OCI-LY7 (cell line): Measurements from ENCODE around the gene CNPPD1. TPM values are rescaled to one million over a fixed set of nuclear protein-coding genes. Genes with fewer than 3 reads are reported as not detected.

Experiments
- BruUV-seq: library from RNA; stranded (reverse); fragments of 400-500 nt; replicated peaks from 2 replicates; lab custom pipeline; 2021; lab: Mats Ljungman, UMichigan
- CTCF ChIA-PET: fragments of 300-600 bp; sonication (Branson Sonifier 250); formaldehyde crosslinking; loops from one replicate; lab custom pipeline; 2022; ENCODE audit warnings: antibody characterized with exemption; ENCODE audit not compliant: unreplicated experiment; lab: Charles Lee
- POLR2A ChIA-PET: fragments of 300-600 bp; sonication (Branson Sonifier 250); formaldehyde crosslinking; loops from one replicate; lab custom pipeline; 2022; ENCODE audit warnings: antibody characterized with exemption; lab: Charles Lee
- DNase-seq: peaks from one replicate; pipeline ENCODE4 v3.0.0-alpha.2; 2015; ENCODE audit warnings: low spot score
- H2AFZ ChIP-seq: fragments of 200-600 bp; sonication (generic), shearing (Covaris generic); 2 replicates; pipeline ENCODE4 v1.6.1; 2014; ENCODE audit warnings: mild to moderate bottlenecking, antibody characterized with exemption, low read length, moderate library complexity
- H3K27ac ChIP-seq: fragments of 200-600 bp; sonication (generic); 2 replicates; pipeline ENCODE4 v1.5.1; 2014; ENCODE audit warnings: mixed run types, low read depth, mild to moderate bottlenecking, moderate library complexity, low read length, inconsistent platforms; ENCODE audit not compliant: poor library complexity, severe bottlenecking
- H3K36me3 ChIP-seq: fragments of 200-600 bp; sonication (generic); 2 replicates; pipeline ENCODE4 v1.6.1; 2014; ENCODE audit warnings: mild to moderate bottlenecking, antibody characterized with exemption, low read length, moderate library complexity, mixed read lengths; ENCODE audit not compliant: insufficient read depth
- H3K4me1 ChIP-seq: fragments of 200-600 bp; sonication (generic); 2 replicates; pipeline ENCODE4 v1.5.1; 2014; ENCODE audit warnings: mild to moderate bottlenecking, low read length; ENCODE audit not compliant: insufficient read depth, poor library complexity, severe bottlenecking
- H3K4me2 ChIP-seq: fragments of 200-600 bp; sonication (generic); 2 replicates; pipeline ENCODE4 v1.6.1; 2014; ENCODE audit warnings: mild to moderate bottlenecking, low read length
- H3K4me3 ChIP-seq: fragments of 200-600 bp; sonication (generic); 2 replicates; pipeline ENCODE4 v1.5.1; 2014; ENCODE audit warnings: mild to moderate bottlenecking, low read depth, low read length; ENCODE audit not compliant: poor library complexity, severe bottlenecking
- H3K79me2 ChIP-seq: fragments of 200-600 bp; sonication (generic); 2 replicates; pipeline ENCODE4 v1.6.1; 2016; ENCODE audit warnings: low read depth, mild to moderate bottlenecking, low read length, moderate library complexity, mixed read lengths; ENCODE audit not compliant: insufficient read depth
- H3K9me2 ChIP-seq: fragments of 200-600 bp; sonication (generic); 2 replicates; pipeline ENCODE4 v1.6.1; 2016; ENCODE audit warnings: mild to moderate bottlenecking, low read length, mixed read lengths; ENCODE audit not compliant: insufficient read depth
- H3K9me3 ChIP-seq: fragments of 200-600 bp; sonication (generic); 2 replicates; pipeline ENCODE4 v1.6.1; 2014; ENCODE audit warnings: mild to moderate bottlenecking, mixed run types, low read length, mixed read lengths
- H4K20me1 ChIP-seq: fragments of 200-600 bp; sonication (generic); 2 replicates; pipeline ENCODE4 v1.6.1; 2014; ENCODE audit warnings: mild to moderate bottlenecking, antibody characterized with exemption, low read length, moderate library complexity, mixed read lengths; ENCODE audit not compliant: insufficient read depth
- EZH2phosphoT487 ChIP-seq: fragments of 200-600 bp; sonication (generic); IDR thresholded peaks from 2 replicates; pipeline ENCODE4 v1.6.1; 2018; ENCODE audit warnings: low read depth, borderline replicate concordance, mild to moderate bottlenecking, mixed run types, antibody characterized with exemption, low read length, moderate library complexity, mixed read lengths
- intact Hi-C: fragments of 100-400 bp; cut with micrococcal nuclease; formaldehyde crosslinking; loops from one replicate; pipeline ENCODE4 v1.10.0; 2022; ENCODE audit not compliant: unreplicated experiment
- total RNA-seq, 2 experiments: library from RNA; depleted of rRNA in 1 of 2; stranded (reverse); fragments of >200 nt in 1 of 2; shearing (Covaris generic) in 1 of 2; gene quantifications; 2 replicates each; pipeline ENCODE4 v1.2.3, GENCODE V29; 2014 to 2022
- TF ChIP-seq, protein P1 (sequence below): fragments of 200-600 bp; sonication (generic); conservative IDR thresholded peaks from 2 replicates; pipeline ENCODE4 v1.5.1; 2014; ENCODE audit warnings: mild to moderate bottlenecking, antibody characterized with exemption, low read length, moderate library complexity, mixed read lengths

The CNPPD1 gene
- total RNA-seq, 2 experiments from 2014 or later: 39.2 to 68.2 TPM

DNA sequence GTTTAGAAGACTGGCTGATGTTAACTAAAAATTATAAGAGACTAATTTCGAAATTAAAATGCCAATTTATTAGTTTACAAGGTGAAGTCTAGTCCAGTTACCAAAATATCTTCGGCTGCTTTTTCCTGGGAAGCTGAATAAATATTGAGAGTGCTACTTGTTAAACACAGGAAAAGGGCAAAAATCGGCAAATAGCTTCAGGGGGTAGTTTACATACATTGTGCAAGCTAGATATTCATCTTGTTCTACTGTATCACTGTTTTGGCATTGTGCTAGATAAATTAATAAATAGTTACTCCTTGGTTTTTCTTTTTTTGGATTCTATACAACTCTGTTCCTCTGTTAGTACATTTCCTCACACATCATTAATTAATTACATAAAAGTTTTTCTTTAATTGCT, 45.4 kb downstream of the CNPPD1 start:
- Histone ChIP-seq H3K27ac (no peak overlapping the region), H3K4me1 (no peaks in the 10 kb centered on the region), H3K9me2 (no peaks in the 10 kb centered on the region), H4K20me1 (no peaks in the 10 kb centered on the region), H2AFZ (no peak overlapping the region), H3K36me3 (no peaks in the 10 kb centered on the region), H3K79me2 (no peaks in the 10 kb centered on the region), H3K4me2 (no peak overlapping the region), H3K9me3 (no peaks in the 10 kb centered on the region), H3K4me3 (no peak overlapping the region)
- POLR2A ChIA-PET: no interaction called here
- CTCF ChIA-PET: no interaction called here
- no TSS peak for BruUV-seq
- DNase-seq: no peak
- intact Hi-C loops: no loop called here
- TF ChIP-seq, protein P1, sequence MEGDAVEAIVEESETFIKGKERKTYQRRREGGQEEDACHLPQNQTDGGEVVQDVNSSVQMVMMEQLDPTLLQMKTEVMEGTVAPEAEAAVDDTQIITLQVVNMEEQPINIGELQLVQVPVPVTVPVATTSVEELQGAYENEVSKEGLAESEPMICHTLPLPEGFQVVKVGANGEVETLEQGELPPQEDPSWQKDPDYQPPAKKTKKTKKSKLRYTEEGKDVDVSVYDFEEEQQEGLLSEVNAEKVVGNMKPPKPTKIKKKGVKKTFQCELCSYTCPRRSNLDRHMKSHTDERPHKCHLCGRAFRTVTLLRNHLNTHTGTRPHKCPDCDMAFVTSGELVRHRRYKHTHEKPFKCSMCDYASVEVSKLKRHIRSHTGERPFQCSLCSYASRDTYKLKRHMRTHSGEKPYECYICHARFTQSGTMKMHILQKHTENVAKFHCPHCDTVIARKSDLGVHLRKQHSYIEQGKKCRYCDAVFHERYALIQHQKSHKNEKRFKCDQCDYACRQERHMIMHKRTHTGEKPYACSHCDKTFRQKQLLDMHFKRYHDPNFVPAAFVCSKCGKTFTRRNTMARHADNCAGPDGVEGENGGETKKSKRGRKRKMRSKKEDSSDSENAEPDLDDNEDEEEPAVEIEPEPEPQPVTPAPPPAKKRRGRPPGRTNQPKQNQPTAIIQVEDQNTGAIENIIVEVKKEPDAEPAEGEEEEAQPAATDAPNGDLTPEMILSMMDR: no peak
- TF ChIP-seq EZH2phosphoT487: no peak

DNA sequence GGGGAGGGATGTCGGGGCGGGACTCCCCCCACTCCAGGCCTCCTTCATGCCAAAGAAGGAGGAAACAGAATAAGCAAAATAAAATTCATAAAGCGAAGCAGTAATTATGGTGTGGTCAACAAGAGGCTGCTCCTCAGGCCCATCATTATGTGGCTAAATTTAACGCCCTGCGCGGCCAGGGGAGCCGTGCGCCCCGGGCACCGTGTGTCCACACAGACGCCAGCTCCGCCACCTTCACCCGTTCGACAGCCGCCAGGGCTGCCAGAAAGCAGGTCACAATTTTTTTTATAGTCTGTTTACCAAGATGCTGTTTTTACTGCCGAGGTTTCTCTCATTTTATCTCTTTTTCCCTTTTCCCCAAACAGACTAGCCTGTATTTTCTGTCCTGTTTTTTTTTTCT, 47.1 kb downstream of the CNPPD1 start:
- ChIA-PET POLR2A (no interaction called here), CTCF (no interaction called here)
- Histone ChIP-seq H3K4me2 (no peak overlapping the region), H2AFZ (no peak overlapping the region), H3K36me3 (no peaks in the 10 kb centered on the region), H3K79me2 (no peaks in the 10 kb centered on the region), H3K4me1 (no peaks in the 10 kb centered on the region), H3K27ac (no peak overlapping the region), H3K9me2 (no peaks in the 10 kb centered on the region), H4K20me1 (no peaks in the 10 kb centered on the region), H3K9me3 (no peaks in the 10 kb centered on the region), H3K4me3 (no peak overlapping the region)
- TF ChIP-seq, protein P1: no peak
- BruUV-seq: no TSS peak
- intact Hi-C loops: no loop called here
- no peak for DNase-seq

- no peak for DNase-seq
- BruUV-seq: no TSS peak
- ChIA-PET CTCF (no interaction called here), POLR2A (interaction anchor here (0.5 kb wide), 1 partner anchor 8 kb away, joined by 3 read pairs; no protein-coding TSS in a partner anchor)
- Histone ChIP-seq H3K9me3 (no peaks in the 10 kb centered on the region), H2AFZ (no peak overlapping the region), H3K9me2 (no peaks in the 10 kb centered on the region), H3K27ac (no peak overlapping the region), H3K36me3 (no peaks in the 10 kb centered on the region), H3K4me3 (no peak overlapping the region), H3K4me2 (no peak overlapping the region), H3K4me1 (no peaks in the 10 kb centered on the region), H4K20me1 (no peaks in the 10 kb centered on the region), H3K79me2 (no peaks in the 10 kb centered on the region)
- intact Hi-C loops: no loop called here
- TF ChIP-seq EZH2phosphoT487: no peak
Observed at GRCh38 chr2:219128396-219128795, 48.3 kb downstream of the CNPPD1 start.
